Fibroblast of lung (primary cell): Measurements from ENCODE around the gene LHFPL6. TPM values are rescaled to one million over a fixed set of nuclear protein-coding genes. Genes with fewer than 3 reads are reported as not detected.
A peak's percentile ranks its signal among the peaks of the same experiment; 100 is the strongest.

ENCODE experiments used
- DNase-seq, 2 donors: peaks; one replicate each; pipeline versions ENCODE4 v3.0.0 to v3.0.0-alpha.2; 2010; ENCODE audit warnings: low read depth in 2 of 2
- H2AFZ ChIP-seq: 2 replicates; pipeline ENCODE4 v1.5.1; 2012; ENCODE audit warnings: low read length, control low read depth, inconsistent platforms
- H3K27ac ChIP-seq: 2 replicates; pipeline ENCODE4 v1.5.1; 2011; ENCODE audit warnings: low read length, control low read depth; ENCODE audit not compliant: insufficient read depth
- H3K27me3 ChIP-seq: 2 replicates; pipeline ENCODE4 v1.5.1; 2011; ENCODE audit warnings: mild to moderate bottlenecking, low read length; ENCODE audit not compliant: control insufficient read depth, insufficient read depth
- H3K36me3 ChIP-seq: 2 replicates; pipeline ENCODE4 v1.5.1; 2011; ENCODE audit warnings: low read length; ENCODE audit not compliant: control insufficient read depth, insufficient read depth
- H3K4me1 ChIP-seq: 2 replicates; pipeline ENCODE4 v1.5.1; 2011; ENCODE audit warnings: low read length; ENCODE audit not compliant: control insufficient read depth, insufficient read depth; ENCODE audit errors: extremely low read depth
- H3K4me2 ChIP-seq: 2 replicates; pipeline ENCODE4 v1.5.1; 2011; ENCODE audit warnings: low read length, control low read depth; ENCODE audit not compliant: insufficient read depth; ENCODE audit errors: extremely low read depth
- H3K4me3 ChIP-seq, 4 experiments: fragments of 200-600 bp in 1 of 4; sonication (generic) in 1 of 4; replicated peaks in 1 of 4; 2 replicates each; pipeline ENCODE4 v1.5.1; 2011 to 2016; ENCODE audit warnings: low read length in 4 of 4, low read depth in 3 of 4, mild to moderate bottlenecking in 3 of 4, control low read depth in 2 of 4, inconsistent platforms in 1 of 4, mixed read lengths in 1 of 4; ENCODE audit not compliant: insufficient read depth in 1 of 4; ENCODE audit errors: control extremely low read depth in 1 of 4
- H3K79me2 ChIP-seq: 2 replicates; pipeline ENCODE4 v1.5.1; 2012; ENCODE audit warnings: mild to moderate bottlenecking, low read length, inconsistent platforms; ENCODE audit not compliant: control insufficient read depth, insufficient read depth
- H3K9ac ChIP-seq: 2 replicates; pipeline ENCODE4 v1.5.1; 2011; ENCODE audit warnings: mild to moderate bottlenecking, low read length, control low read depth; ENCODE audit not compliant: insufficient read depth
- H3K9me3 ChIP-seq: 2 replicates; pipeline ENCODE4 v1.5.1; 2012; ENCODE audit warnings: low read depth, low read length; ENCODE audit not compliant: control insufficient read depth, insufficient read depth
- H4K20me1 ChIP-seq: 2 replicates; pipeline ENCODE4 v1.5.1; 2011; ENCODE audit warnings: low read length; ENCODE audit not compliant: control insufficient read depth, insufficient read depth; ENCODE audit errors: extremely low read depth
- EZH2 ChIP-seq: IDR thresholded peaks from 2 replicates; pipeline ENCODE4 v1.5.1; 2012; ENCODE audit warnings: low read length, control low read depth, mild to moderate bottlenecking; ENCODE audit errors: missing control alignments
- polyA plus RNA-seq, 2 donors: library from polyadenylated mRNA; depleted of rRNA in 1 of 2; stranded (reverse) in 1 of 2; unstranded in 1 of 2; fragments of >200 nt; gene quantifications; 2 replicates each; pipeline ENCODE4 v1.2.1, GENCODE V29; 2011 to 2012; ENCODE audit warnings: missing spikeins in 1 of 2
- total RNA-seq: library from RNA; depleted of rRNA; stranded (reverse); fragments of >200 nt; gene quantifications from 2 replicates; pipeline ENCODE4 v1.2.1, GENCODE V29; 2014
- TF ChIP-seq, protein P1 (sequence below), 2 donors: IDR thresholded peaks in 1 of 2; conservative IDR thresholded peaks in 1 of 2; 1 replicate in 1 of 2; 2 replicates in 1 of 2; pipeline ENCODE4 v1.5.1; 2011 to 2012; ENCODE audit warnings: low read length in 2 of 2, control low read depth in 1 of 2, inconsistent platforms in 1 of 2, low read depth in 1 of 2, mild to moderate bottlenecking in 1 of 2

The LHFPL6 gene
- total and polyA plus RNA-seq, 2 donors (not counting 1 experiment from before 2014, with no cell fraction given), result 42.4 to 86.8 TPM

DNA sequence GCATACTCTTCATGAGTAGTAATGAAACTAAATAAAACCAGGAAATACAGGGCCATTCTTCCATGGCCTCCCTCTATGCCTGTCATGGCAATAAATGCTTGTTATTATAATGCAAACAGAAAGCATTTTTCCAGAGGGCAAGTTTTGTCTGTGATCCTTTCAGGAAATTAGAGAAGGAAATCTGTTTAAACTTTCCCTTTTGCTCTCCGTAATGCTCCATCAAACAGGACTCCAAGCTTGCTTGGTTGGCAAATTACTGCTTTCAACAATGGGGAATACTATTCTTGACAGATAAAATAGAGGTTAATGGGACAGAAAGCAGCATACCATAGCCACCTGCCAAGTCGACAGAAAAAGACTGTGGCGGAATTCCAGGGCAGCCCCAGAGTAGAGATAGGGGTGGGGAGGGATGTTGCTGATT, 252.5 kb downstream of the LHFPL6 start:
- Histone ChIP-seq H3K4me1 (no peaks in the 10 kb centered on the region), H3K36me3 (no peaks in the 10 kb centered on the region), H3K79me2 (no peaks in the 10 kb centered on the region), H3K9me3 (no peaks in the 10 kb centered on the region), H3K4me3 (peak overlapping the region in 1 of 4 experiments; percentile 17), H2AFZ (no peak overlapping the region), H3K27ac (no peak overlapping the region), H3K27me3 (no peaks in the 10 kb centered on the region), H3K4me2 (no peak overlapping the region), H3K9ac (no peak overlapping the region), H4K20me1 (no peaks in the 10 kb centered on the region)
- TF ChIP-seq EZH2, result no peak
- TF ChIP-seq, protein P1, sequence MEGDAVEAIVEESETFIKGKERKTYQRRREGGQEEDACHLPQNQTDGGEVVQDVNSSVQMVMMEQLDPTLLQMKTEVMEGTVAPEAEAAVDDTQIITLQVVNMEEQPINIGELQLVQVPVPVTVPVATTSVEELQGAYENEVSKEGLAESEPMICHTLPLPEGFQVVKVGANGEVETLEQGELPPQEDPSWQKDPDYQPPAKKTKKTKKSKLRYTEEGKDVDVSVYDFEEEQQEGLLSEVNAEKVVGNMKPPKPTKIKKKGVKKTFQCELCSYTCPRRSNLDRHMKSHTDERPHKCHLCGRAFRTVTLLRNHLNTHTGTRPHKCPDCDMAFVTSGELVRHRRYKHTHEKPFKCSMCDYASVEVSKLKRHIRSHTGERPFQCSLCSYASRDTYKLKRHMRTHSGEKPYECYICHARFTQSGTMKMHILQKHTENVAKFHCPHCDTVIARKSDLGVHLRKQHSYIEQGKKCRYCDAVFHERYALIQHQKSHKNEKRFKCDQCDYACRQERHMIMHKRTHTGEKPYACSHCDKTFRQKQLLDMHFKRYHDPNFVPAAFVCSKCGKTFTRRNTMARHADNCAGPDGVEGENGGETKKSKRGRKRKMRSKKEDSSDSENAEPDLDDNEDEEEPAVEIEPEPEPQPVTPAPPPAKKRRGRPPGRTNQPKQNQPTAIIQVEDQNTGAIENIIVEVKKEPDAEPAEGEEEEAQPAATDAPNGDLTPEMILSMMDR (conservative IDR thresholded peaks at IDR 0.05 in 1 of 2, IDR thresholded peaks at IDR 0.05 in 1 of 2; ENCODE audit: low read depth in 1 of 2, low read length in 2 of 2), result no peak
- DNase-seq, result peak in 1 of 2 donors; percentile 17

DNA sequence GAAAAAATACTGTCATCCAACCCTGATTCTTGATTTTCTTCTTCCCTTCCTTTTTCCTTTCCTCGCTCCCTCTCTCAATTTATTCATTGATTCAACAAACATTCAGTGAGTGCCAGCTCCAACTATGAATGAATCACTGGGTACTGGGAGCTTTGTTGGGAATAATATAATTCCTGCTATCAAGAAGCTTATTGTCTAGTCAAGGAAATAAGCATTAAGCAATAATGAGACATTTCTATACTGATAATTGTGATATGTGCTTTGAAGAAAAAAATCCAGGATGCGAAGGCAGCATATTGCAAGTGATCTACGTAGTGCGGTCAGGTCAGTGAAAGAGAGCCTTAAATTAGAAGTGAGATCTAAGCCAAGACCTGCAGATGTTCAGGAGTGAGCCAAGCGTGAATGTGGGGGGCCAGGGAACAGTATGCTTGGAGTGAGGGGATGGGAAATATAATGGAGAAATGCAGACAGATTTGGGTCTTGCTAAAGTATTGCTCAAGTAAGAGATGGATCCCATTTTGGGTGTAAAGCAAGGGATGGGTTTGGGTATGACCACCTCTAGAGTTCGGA, 253.5 kb downstream of the LHFPL6 start:
- H3K4me3 ChIP-seq, result no peak overlapping the region
- H3K79me2 ChIP-seq, result no peaks in the 10 kb centered on the region
- H3K36me3 ChIP-seq, result no peaks in the 10 kb centered on the region
- H4K20me1 ChIP-seq, result no peaks in the 10 kb centered on the region
- H3K27ac ChIP-seq, result no peak overlapping the region
- no peak overlapping the region for H2AFZ ChIP-seq
- H3K9me3 ChIP-seq, result no peaks in the 10 kb centered on the region
- TF ChIP-seq EZH2, result no peak
- TF ChIP-seq, protein P1 (conservative IDR thresholded peaks at IDR 0.05 in 1 of 2, IDR thresholded peaks at IDR 0.05 in 1 of 2; ENCODE audit: low read depth in 1 of 2, low read length in 2 of 2), result no peak
- no peaks in the 10 kb centered on the region for H3K27me3 ChIP-seq
- H3K9ac ChIP-seq, result no peak overlapping the region
- H3K4me1 ChIP-seq, result no peaks in the 10 kb centered on the region
- H3K4me2 ChIP-seq, result no peak overlapping the region
- DNase-seq, result peak in 1 of 2 donors; percentile 8

DNA sequence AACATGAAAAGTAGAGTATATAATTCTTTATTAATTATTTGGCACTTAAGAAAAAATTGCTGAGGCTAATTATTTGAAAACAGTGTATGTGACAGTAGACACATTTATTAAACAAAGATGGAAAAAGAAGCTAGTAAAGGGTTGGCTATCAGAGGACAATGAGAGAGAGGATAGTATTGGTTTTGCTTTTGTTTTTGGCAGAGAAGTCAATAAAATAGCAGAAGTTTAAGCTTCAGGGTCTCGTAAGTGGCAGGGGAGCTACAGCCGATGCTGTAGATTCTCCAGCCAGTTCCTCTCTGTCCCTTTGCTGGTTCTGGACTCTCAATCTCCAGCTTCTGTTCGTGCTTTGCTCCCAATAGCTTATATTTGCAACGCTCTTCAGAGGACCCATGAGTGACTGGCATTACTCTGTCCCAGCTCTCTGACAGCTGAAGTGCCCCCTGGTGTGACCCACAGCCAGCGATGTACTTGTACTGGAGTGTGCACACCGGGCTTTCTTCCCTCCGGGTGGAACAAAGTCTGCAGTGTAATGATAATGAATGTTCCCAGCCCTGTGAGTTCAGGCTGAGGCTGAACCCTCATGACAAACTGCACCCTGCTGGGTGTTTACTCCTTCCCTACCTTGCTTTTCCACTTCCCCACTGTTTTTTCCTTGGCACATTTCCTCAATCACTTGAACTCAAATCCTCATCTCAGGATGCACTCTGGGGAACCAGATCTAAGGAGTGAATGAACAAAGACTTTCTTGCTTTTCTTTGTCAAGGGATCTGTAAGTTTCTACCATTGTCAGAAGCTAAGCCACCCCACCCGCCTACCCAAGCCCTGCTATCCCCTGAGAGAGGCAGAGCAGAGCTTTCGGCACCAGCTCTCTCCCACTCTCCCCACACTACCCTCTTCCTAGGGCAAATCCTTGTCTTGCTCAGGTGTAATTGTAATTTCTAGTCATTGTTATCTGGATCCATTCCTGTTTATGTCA, 254.8 kb downstream of the LHFPL6 start:
- Histone ChIP-seq H3K4me3 (no peak overlapping the region), H3K79me2 (no peaks in the 10 kb centered on the region), H3K4me1 (no peaks in the 10 kb centered on the region), H3K27ac (no peak overlapping the region), H3K4me2 (no peak overlapping the region), H3K36me3 (no peaks in the 10 kb centered on the region), H2AFZ (no peak overlapping the region), H3K9me3 (no peaks in the 10 kb centered on the region), H3K9ac (no peak overlapping the region), H4K20me1 (no peaks in the 10 kb centered on the region), H3K27me3 (no peaks in the 10 kb centered on the region)
- DNase-seq, result no peak
- TF ChIP-seq, protein P1 (conservative IDR thresholded peaks at IDR 0.05 in 1 of 2, IDR thresholded peaks at IDR 0.05 in 1 of 2; ENCODE audit: low read depth in 1 of 2, low read length in 2 of 2), result no peak
- no peak for TF ChIP-seq EZH2
